Measurements from ENCODE around the gene RNF126. TPM values are rescaled to one million over a fixed set of nuclear protein-coding genes. Genes with fewer than 3 reads are reported as not detected.

The RNF126 gene
- total RNA-seq, 1 donor from 2014 or later, result 58.3 TPM

DNA sequence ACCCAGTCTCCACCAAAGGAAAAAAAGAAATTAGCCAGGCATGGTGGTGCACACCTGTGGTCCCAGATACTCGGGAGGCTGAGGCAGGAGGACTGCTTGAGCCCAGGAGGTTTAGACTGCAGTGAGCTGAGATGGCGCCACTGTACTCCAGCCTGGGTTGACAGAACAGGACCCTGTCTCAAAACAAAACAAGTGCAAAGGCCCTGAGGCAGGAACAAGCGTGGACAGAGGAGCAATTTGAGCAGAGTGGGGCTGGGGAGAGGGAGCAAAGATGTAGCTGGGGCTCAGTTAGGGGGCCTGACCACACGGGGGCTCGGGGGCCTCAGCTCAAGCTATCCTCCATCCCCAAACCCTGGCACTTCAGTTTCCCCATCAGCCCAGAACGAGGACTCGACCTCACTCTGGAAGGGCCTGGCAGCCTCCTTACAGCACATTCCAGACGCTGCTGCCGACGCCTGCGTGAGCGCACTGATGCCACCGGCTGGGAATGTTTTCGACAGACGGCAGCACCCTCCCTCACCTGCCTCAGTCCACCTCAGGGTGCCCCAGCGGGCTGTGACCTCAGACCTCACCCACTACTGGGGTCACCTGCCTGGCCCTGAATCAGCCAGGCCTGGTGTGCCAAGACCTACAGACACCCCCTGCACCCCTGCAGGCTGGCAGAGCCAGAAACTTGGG lies 27.9 kb downstream of the RNF126 start:
- H3K4me3 Mint-ChIP-seq (ENCODE audit: unreplicated experiment), result no peak overlapping the region
- peaks cover 8% of the 10 kb centered on the region for H3K27me3 Mint-ChIP-seq (ENCODE audit: low read depth, unreplicated experiment)
- Histone ChIP-seq H4K20me1 (ENCODE audit: insufficient read depth, low read length) (peaks cover 3% of the 10 kb centered on the region), H3K27me3 (ENCODE audit: insufficient read depth, low read length) (no peaks in the 10 kb centered on the region), H3K27ac (ENCODE audit: low read depth, low read length) (no peak overlapping the region), H3K36me3 (ENCODE audit: insufficient read depth, low read length) (no peaks in the 10 kb centered on the region), H3K4me2 (ENCODE audit: low read length) (no peak overlapping the region), H3K9ac (ENCODE audit: low read length) (no peak overlapping the region), H3K79me2 (ENCODE audit: insufficient read depth, low read length) (peaks cover 38% of the 10 kb centered on the region), H3K9me3 (ENCODE audit: insufficient read depth, low read depth, low read length) (no peaks in the 10 kb centered on the region), H2AFZ (ENCODE audit: low read depth, low read length) (no peak overlapping the region), H3K4me1 (ENCODE audit: insufficient read depth, low read length) (peaks cover 24% of the 10 kb centered on the region), H3K4me3 (ENCODE audit: insufficient read depth, low read depth, low read length) (no peak overlapping the region)
- H3K4me1 Mint-ChIP-seq (ENCODE audit: low read depth, unreplicated experiment), result peaks cover 6% of the 10 kb centered on the region
- H3K27ac Mint-ChIP-seq (ENCODE audit: unreplicated experiment), result no peak overlapping the region
- no peak for FAIRE-seq
- DNase-seq (ENCODE audit: low read depth), result no peak
- no peak for TF ChIP-seq EZH2 (IDR thresholded peaks at IDR 0.05; ENCODE audit: insufficient read depth, low read length)
- TF ChIP-seq, protein P1, sequence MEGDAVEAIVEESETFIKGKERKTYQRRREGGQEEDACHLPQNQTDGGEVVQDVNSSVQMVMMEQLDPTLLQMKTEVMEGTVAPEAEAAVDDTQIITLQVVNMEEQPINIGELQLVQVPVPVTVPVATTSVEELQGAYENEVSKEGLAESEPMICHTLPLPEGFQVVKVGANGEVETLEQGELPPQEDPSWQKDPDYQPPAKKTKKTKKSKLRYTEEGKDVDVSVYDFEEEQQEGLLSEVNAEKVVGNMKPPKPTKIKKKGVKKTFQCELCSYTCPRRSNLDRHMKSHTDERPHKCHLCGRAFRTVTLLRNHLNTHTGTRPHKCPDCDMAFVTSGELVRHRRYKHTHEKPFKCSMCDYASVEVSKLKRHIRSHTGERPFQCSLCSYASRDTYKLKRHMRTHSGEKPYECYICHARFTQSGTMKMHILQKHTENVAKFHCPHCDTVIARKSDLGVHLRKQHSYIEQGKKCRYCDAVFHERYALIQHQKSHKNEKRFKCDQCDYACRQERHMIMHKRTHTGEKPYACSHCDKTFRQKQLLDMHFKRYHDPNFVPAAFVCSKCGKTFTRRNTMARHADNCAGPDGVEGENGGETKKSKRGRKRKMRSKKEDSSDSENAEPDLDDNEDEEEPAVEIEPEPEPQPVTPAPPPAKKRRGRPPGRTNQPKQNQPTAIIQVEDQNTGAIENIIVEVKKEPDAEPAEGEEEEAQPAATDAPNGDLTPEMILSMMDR (IDR thresholded peaks at IDR 0.05; ENCODE audit: insufficient read depth, low read depth, low read length), result no peak
- no peaks in the 10 kb centered on the region for H3K9me3 Mint-ChIP-seq (ENCODE audit: unreplicated experiment)
- H3K36me3 Mint-ChIP-seq (ENCODE audit: low read depth, unreplicated experiment), result peaks cover 2% of the 10 kb centered on the region

DNA sequence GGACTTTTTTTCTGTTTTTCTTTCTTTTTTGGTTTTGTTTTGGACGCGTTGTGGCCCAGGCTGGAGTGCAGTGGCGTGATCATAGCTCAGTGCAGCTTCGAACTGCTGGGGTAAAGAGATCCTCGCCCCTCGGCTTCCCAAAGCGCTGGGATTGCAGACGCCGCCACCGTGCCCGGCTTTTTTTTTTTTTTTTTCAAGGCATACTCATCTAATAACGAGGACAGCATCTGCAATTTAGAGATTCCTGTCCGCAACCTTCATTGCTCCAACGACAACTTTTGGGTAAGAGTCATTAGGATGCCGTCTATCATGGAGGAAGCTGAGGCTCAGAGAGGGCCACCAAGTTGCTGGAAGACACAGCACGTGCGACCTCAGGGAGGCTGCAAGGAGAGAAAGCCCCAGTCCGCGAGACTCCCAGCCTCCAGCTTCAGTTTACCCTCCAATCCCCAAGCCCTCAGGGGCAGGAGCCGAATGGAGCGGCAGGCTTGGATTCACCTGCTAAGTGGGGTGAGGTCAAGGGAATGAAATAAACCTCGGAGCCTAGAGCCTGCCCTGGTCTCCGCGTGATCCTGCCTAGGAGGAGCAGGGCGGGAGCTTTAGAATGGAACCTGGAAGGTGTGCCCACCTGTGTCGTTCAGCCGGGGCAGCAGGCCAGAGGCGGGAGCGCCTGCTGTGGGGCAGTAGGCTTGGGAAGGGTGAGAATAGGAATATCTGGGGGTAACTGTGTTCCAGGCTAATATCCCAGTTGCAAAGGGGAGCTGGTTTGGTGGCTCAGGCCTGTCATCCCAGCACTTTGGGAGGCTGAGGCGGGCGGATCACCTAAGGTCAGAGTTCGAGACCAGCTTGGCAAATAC lies 29.0 kb downstream of the RNF126 start:
- H4K20me1 ChIP-seq (ENCODE audit: insufficient read depth, low read length), result peaks cover 3% of the 10 kb centered on the region
- Mint-ChIP-seq H3K27me3 (ENCODE audit: low read depth, unreplicated experiment) (peaks cover 5% of the 10 kb centered on the region), H3K4me1 (ENCODE audit: low read depth, unreplicated experiment) (peaks cover 3% of the 10 kb centered on the region), H3K27ac (ENCODE audit: unreplicated experiment) (peak overlapping the region; percentile 96), H3K4me3 (ENCODE audit: unreplicated experiment) (peak overlapping the region; percentile 88), H3K9me3 (ENCODE audit: unreplicated experiment) (no peaks in the 10 kb centered on the region), H3K36me3 (ENCODE audit: low read depth, unreplicated experiment) (peaks cover 2% of the 10 kb centered on the region)
- H3K4me1 ChIP-seq (ENCODE audit: insufficient read depth, low read length), result peaks cover 19% of the 10 kb centered on the region
- H3K79me2 ChIP-seq (ENCODE audit: insufficient read depth, low read length), result peaks cover 46% of the 10 kb centered on the region
- peak overlapping the region; percentile 76 for H3K27ac ChIP-seq (ENCODE audit: low read depth, low read length)
- peak overlapping the region; percentile 84 for H2AFZ ChIP-seq (ENCODE audit: low read depth, low read length)
- peak overlapping the region; percentile 90 for H3K9ac ChIP-seq (ENCODE audit: low read length)
- DNase-seq (ENCODE audit: low read depth) (peak; percentile 15), FAIRE-seq (no peak)
- peak overlapping the region; percentile 100 for H3K4me2 ChIP-seq (ENCODE audit: low read length)
- no peaks in the 10 kb centered on the region for H3K36me3 ChIP-seq (ENCODE audit: insufficient read depth, low read length)
- no peaks in the 10 kb centered on the region for H3K27me3 ChIP-seq (ENCODE audit: insufficient read depth, low read length)
- H3K9me3 ChIP-seq (ENCODE audit: insufficient read depth, low read depth, low read length), result no peaks in the 10 kb centered on the region
- TF ChIP-seq EZH2 (IDR thresholded peaks at IDR 0.05; ENCODE audit: insufficient read depth, low read length), result no peak
- TF ChIP-seq, protein P1 (IDR thresholded peaks at IDR 0.05; ENCODE audit: insufficient read depth, low read depth, low read length), result no peak
- H3K4me3 ChIP-seq (ENCODE audit: insufficient read depth, low read depth, low read length), result peak overlapping the region; percentile 98

Measured in astrocyte (in vitro differentiated cells and primary cell).